SU-DHL-6 (cell line): ENCODE results near the gene CHRNE.

Experiments
- H2AFZ ChIP-seq: fragments of 200-600 bp; sonication (generic); 2 replicates; pipeline ENCODE4 v1.6.1; 2014; ENCODE audit warnings: low read depth, mild to moderate bottlenecking, moderate library complexity, mixed read lengths, antibody characterized with exemption, low read length; ENCODE audit not compliant: severe bottlenecking
- H3F3A ChIP-seq: fragments of 200-600 bp; shearing (Covaris generic); 2 replicates; pipeline ENCODE4 v1.6.0; 2016; ENCODE audit warnings: antibody characterized with exemption, mild to moderate bottlenecking; ENCODE audit not compliant: insufficient read depth
- H3K27ac ChIP-seq: fragments of 200-600 bp; sonication (generic); 2 replicates; pipeline ENCODE4 v1.5.1; 2016; ENCODE audit warnings: low read depth, mild to moderate bottlenecking, low read length, moderate library complexity, mixed read lengths
- H3K27me3 ChIP-seq: fragments of 200-600 bp; sonication (generic), shearing (Covaris generic); 2 replicates; pipeline ENCODE4 v1.6.0; 2014; ENCODE audit warnings: mild to moderate bottlenecking, low read length
- H3K36me3 ChIP-seq: fragments of 200-600 bp; sonication (generic); 2 replicates; pipeline ENCODE4 v1.6.1; 2014; ENCODE audit warnings: mild to moderate bottlenecking, low read length, mixed read lengths
- H3K4me2 ChIP-seq: fragments of 300-600, 200-600 bp; shearing (Covaris generic), sonication (generic); 2 replicates; pipeline ENCODE4 v1.6.0; 2014; ENCODE audit warnings: low read length, low read depth, mild to moderate bottlenecking; ENCODE audit not compliant: poor library complexity, severe bottlenecking
- H3K4me3 ChIP-seq: fragments of 200-600 bp; sonication (generic); 2 replicates; pipeline ENCODE4 v1.5.1; 2014; ENCODE audit warnings: antibody characterized with exemption, low read length, mild to moderate bottlenecking, mixed read lengths; ENCODE audit not compliant: insufficient read depth, poor library complexity, severe bottlenecking
- H3K79me2 ChIP-seq: fragments of 200-600 bp; sonication (generic); 2 replicates; pipeline ENCODE4 v1.6.1; 2014; ENCODE audit warnings: mild to moderate bottlenecking, low read length, moderate library complexity; ENCODE audit not compliant: insufficient read depth
- H3K9ac ChIP-seq: fragments of 200-600 bp; sonication (generic); 2 replicates; pipeline ENCODE4 v1.7.0; 2014; ENCODE audit warnings: mild to moderate bottlenecking, low read length
- H3K9me2 ChIP-seq: fragments of 200-600 bp; sonication (generic); replicated peaks from 2 replicates; pipeline ENCODE4 v1.6.1; 2014; ENCODE audit warnings: low read length; ENCODE audit not compliant: insufficient read depth
- H3K9me3 ChIP-seq: fragments of 200-600 bp; sonication (generic); 2 replicates; pipeline ENCODE4 v1.6.1; 2014; ENCODE audit warnings: low read length, mixed read lengths; ENCODE audit not compliant: insufficient read depth
- H4K20me1 ChIP-seq: fragments of 200-600 bp; sonication (generic); 2 replicates; pipeline ENCODE4 v1.6.1; 2014; ENCODE audit warnings: low read depth, mild to moderate bottlenecking, antibody characterized with exemption, low read length, moderate library complexity, mixed read lengths
- EZH2phosphoT487 ChIP-seq: fragments of 200-600 bp; sonication (generic), shearing (Covaris generic); conservative IDR thresholded peaks from 2 replicates; pipeline ENCODE4 v1.6.1; 2018; ENCODE audit warnings: mild to moderate bottlenecking, antibody characterized with exemption, low read length, moderate library complexity, mixed read lengths
- TF ChIP-seq, protein P1 (sequence below): fragments of 200-600 bp; sonication (generic); IDR thresholded peaks from one replicate; pipeline ENCODE4 v1.5.1; 2017; ENCODE audit warnings: antibody characterized with exemption, mild to moderate bottlenecking, low read length, moderate library complexity; ENCODE audit not compliant: insufficient read depth, poor library complexity, severe bottlenecking

Gene CHRNE

DNA sequence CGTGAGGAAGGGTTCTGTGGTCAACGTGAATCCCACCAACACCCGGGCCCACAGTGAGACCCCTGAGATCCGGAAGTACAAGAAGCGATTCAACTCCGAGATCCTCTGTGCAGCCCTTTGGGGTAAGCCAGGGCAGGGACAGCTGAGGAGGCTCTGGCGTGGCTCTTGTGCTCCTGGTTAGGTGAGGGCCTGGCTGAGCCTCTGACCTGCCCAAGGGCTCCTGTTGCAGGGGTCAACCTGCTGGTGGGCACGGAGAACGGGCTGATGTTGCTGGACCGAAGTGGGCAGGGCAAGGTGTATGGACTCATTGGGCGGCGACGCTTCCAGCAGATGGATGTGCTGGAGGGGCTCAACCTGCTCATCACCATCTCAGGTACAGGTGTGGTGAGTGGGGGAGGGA lies 7.8 kb downstream of the CHRNE start:
- H3K9me2 ChIP-seq = no peaks in the 10 kb centered on the region
- peaks cover 5% of the 10 kb centered on the region; the same call in 1 of the 2 replicates for H3F3A ChIP-seq
- H3K36me3 ChIP-seq = no peaks in the 10 kb centered on the region
- H2AFZ ChIP-seq = no peak overlapping the region
- H3K4me3 ChIP-seq = no peak overlapping the region
- no peaks in the 10 kb centered on the region for H3K9me3 ChIP-seq
- no peaks in the 10 kb centered on the region for H3K79me2 ChIP-seq
- no peak overlapping the region for H3K9ac ChIP-seq
- H3K4me2 ChIP-seq = no peak overlapping the region
- H3K27ac ChIP-seq = no peak overlapping the region
- H4K20me1 ChIP-seq = no peaks in the 10 kb centered on the region
- TF ChIP-seq EZH2phosphoT487 = no peak
- TF ChIP-seq, protein P1, sequence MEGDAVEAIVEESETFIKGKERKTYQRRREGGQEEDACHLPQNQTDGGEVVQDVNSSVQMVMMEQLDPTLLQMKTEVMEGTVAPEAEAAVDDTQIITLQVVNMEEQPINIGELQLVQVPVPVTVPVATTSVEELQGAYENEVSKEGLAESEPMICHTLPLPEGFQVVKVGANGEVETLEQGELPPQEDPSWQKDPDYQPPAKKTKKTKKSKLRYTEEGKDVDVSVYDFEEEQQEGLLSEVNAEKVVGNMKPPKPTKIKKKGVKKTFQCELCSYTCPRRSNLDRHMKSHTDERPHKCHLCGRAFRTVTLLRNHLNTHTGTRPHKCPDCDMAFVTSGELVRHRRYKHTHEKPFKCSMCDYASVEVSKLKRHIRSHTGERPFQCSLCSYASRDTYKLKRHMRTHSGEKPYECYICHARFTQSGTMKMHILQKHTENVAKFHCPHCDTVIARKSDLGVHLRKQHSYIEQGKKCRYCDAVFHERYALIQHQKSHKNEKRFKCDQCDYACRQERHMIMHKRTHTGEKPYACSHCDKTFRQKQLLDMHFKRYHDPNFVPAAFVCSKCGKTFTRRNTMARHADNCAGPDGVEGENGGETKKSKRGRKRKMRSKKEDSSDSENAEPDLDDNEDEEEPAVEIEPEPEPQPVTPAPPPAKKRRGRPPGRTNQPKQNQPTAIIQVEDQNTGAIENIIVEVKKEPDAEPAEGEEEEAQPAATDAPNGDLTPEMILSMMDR = no peak
- no peaks in the 10 kb centered on the region for H3K27me3 ChIP-seq

DNA sequence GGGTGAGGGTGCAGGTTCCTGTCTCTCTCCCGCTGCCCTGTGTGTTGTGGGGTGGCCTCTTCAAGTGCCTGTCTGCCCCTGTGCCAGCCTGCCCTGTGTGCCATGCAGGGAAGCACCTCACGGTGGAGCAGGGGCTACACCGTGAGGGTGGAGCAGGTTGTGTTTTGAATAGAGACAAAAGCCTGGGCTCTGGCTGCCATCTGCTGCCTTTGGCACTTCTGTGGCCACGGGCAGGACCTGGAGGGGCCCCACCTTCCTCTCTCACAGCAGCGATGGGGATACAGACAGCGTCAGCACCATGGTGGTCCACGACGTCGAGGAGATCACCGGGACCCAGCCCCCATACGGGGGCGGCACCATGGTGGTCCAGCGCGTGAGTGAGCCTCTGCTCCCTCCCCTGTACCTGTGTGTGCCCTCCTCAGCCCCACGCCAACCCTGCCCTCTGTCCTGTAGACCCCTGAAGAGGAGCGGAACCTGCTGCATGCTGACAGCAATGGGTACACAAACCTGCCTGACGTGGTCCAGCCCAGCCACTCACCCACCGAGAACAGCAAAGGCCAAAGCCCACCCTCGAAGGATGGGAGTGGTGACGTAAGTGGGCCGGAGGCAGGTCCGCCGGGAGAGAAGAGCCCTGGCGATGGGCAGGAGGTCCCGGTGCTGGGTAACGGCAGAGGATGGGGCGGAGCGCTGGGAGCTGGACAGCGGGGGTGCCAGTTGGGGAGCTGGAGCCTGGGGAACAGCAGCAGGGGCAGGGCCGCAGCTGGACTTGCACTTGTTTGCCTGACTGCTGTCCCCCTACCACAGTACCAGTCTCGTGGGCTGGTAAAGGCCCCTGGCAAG lies 9.0 kb downstream of the CHRNE start:
- H4K20me1 ChIP-seq = no peaks in the 10 kb centered on the region
- H3F3A ChIP-seq = peaks cover 5% of the 10 kb centered on the region; the same call in 1 of the 2 replicates
- no peak overlapping the region for H3K27ac ChIP-seq
- H3K4me3 ChIP-seq = no peak overlapping the region
- H3K9me3 ChIP-seq = no peaks in the 10 kb centered on the region
- no peak overlapping the region for H3K4me2 ChIP-seq
- no peaks in the 10 kb centered on the region for H3K9me2 ChIP-seq
- H3K79me2 ChIP-seq = no peaks in the 10 kb centered on the region
- no peaks in the 10 kb centered on the region for H3K27me3 ChIP-seq
- H3K9ac ChIP-seq = no peak overlapping the region
- H2AFZ ChIP-seq = no peak overlapping the region
- H3K36me3 ChIP-seq = no peaks in the 10 kb centered on the region
- TF ChIP-seq, protein P1 = no peak
- TF ChIP-seq EZH2phosphoT487 = no peak

DNA sequence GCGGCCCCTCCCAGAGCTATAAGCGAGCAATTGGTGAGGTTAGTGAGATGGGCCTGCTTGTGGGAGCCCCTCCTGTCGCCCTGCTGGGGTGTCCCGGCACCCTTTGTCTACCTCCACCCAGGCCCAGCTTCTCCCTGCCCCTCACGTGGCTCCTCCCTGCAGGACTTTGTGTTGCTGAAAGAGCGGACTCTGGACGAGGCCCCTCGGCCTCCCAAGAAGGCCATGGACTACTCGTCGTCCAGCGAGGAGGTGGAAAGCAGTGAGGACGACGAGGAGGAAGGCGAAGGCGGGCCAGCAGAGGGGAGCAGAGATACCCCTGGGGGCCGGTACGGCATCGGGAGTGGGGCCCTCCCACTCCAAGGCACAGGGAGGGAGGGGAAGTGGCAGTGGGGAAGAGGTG lies 9.6 kb downstream of the CHRNE start:
- H3K36me3 ChIP-seq = no peaks in the 10 kb centered on the region

More for the DNA sequence above, 9.6 kb downstream of the CHRNE start:
- no peaks in the 10 kb centered on the region for H3K9me2 ChIP-seq
- peaks cover 2% of the 10 kb centered on the region; the same call in 1 of the 2 replicates for H3F3A ChIP-seq
- no peaks in the 10 kb centered on the region for H3K79me2 ChIP-seq
- no peak overlapping the region for H3K9ac ChIP-seq
- H3K27me3 ChIP-seq = no peaks in the 10 kb centered on the region
- H3K27ac ChIP-seq = no peak overlapping the region
- H4K20me1 ChIP-seq = no peaks in the 10 kb centered on the region
- no peaks in the 10 kb centered on the region for H3K9me3 ChIP-seq
- TF ChIP-seq EZH2phosphoT487 = no peak
- TF ChIP-seq, protein P1 = no peak
- no peak overlapping the region for H3K4me3 ChIP-seq
- no peak overlapping the region for H3K4me2 ChIP-seq
- no peak overlapping the region for H2AFZ ChIP-seq
